Germinal center (tissue), 1 donor: Measurements from ENCODE around the gene NID1.
A peak's percentile ranks its signal among the peaks of the same experiment; 100 is the strongest.

Experiments used
- DNase-seq: peaks from one replicate; pipeline ENCODE4 v3.0.0; 2012; ENCODE audit warnings: mixed read lengths, low spot score

Gene NID1

DNA sequence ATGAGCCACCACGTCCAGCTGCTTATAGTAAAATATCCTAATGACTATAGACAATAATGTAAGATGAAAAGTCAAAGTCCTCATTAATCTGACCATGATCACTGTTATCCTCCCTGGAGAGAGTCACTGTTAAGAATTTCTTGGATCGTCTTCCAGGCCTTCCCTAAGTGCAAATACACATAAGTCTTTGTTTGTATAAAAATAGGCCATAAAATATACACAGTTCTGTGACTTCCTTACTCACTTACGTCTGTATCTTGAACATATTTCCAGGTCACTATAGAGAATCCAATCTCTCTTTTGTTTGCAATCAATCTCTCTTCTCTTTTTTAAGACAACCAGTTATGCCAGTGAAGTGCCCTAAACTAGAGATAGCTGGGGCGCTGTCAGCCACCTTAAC lies 109.1 kb downstream of the NID1 start:
- no peak for DNase-seq

DNA sequence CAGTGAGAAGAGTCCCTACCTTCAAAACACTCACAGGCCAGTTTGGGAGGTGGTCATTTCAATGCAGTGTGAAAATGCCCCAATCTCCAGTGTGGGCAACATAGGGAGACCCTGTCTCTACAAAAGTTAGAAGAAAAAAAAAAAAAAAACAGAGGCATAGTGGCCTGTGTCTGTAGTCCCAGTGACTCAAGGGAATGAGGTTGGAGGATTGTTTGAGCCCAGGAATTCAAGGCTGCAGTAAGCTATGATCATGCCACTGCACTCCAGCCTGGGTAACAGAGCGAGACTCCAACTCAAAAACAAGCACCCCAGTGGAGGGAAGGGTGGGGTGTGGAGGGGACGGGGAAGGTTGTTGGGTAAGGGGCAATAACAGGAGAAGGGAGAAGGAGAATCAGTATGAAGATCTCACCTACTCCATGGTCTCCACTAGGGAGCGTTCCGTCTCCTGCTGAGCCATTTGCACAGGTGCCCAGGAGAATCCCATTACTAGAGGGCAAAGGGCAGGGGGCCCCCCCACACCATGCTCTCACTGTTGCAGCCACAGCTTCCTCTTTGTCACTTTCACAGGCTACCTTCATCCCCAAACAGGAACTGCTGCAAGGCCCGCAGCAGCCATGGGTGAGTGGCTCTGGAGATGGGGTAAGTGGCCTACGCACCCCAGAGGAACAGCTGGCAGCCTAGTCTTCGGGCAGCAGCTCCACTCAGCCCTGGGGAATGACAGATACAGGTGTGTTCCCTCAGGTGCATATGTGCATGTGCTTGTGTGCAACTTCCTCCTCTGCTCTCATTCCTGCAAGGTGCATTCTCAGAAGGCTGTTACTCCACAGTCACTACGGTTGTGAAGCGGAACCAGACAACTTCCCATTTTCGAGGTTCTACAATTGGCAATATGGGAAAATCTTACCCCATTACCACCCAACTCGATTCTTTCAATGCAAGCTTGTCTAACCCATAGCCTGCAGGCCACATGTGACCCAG lies 110.3 kb downstream of the NID1 start:
- peak; percentile 89 for DNase-seq

DNA sequence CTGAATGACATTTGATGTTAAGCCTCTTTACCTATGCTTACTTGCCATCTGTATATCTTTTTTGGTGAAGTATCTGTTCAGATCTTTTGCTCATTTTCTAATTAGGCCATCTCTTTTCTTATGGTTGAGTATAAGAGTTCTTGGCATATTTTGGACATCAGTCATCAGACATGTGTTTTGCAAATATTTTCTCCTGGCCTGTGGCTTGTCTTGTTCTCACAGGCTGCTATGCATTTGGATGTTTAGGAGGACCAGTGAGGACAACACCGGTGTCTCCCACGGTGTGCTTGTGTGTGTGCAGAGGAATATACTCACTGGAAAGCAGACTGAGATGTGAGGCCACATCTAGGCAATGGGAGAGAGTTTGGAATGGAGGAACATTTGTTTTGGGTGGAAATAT lies 111.1 kb downstream of the NID1 start:
- DNase-seq = no peak

GRCh38 chr1:235952950-235953615 lies 111.8 kb downstream of the NID1 start:
- DNase-seq = no peak

GRCh38 chr1:235951661-235952060 lies 113.2 kb downstream of the NID1 start:
- no peak for DNase-seq

DNA sequence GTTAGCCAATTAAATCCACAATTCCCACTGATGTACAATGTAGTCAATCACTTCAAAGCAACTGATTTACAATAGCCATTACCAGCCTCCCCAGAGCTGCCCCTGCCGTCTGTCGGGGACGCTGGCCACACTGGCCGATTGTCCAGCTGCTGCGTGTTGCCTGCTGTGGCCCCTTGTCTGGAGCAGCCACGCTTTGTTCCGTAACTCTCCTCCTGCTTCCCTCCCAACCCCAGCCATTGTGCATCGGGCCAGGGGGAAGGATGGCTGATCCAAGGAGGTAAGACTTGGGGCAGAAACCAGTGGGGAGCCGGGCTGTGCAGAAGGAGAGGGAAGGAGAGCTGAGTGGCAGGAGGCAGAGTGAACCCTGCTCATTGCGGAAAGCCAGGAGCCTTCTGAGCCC lies 114.6 kb downstream of the NID1 start:
- DNase-seq = no peak

GRCh38 chr1:235948774-235949427 lies 116.0 kb downstream of the NID1 start:
- DNase-seq = no peak

DNA sequence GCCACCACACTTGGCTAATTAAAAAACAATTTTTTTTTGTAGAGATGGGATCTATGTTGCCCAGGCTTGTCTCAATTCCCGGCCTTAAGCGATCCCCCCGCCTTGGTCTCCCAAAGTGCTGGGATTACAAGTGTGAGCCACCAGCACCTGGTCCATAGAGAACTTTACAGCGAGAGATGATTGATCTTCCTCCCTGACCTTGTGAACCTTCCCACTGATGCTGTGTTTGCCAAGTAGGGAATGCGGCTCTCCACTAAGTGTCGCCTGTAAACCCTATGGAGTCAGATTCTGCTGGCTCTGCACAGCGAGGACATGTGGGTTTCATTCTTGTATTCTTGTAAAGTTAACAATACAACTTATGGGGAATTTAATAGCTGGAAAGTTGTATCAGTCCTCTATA lies 116.9 kb downstream of the NID1 start:
- no peak for DNase-seq

DNA sequence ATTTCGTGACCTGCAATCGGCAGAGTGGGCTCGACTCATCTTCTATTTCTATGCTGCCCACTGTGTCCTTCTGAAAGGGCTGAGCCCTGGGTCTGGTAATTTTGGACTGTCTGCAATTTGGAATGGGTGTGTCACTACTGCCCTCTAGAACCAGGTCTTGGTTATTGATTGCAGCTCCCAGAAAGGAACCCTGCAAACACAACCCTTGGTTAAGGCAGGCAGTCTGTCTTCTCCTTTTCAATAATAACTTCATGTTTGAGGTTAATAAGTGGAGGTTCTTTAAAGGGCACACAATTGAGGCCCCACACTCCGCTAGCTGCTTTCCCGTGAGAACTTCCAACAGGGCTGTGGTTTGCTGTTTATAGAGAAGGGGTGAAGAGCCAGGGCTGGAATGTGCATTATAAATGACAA lies 118.3 kb downstream of the NID1 start:
- no peak for DNase-seq

DNA sequence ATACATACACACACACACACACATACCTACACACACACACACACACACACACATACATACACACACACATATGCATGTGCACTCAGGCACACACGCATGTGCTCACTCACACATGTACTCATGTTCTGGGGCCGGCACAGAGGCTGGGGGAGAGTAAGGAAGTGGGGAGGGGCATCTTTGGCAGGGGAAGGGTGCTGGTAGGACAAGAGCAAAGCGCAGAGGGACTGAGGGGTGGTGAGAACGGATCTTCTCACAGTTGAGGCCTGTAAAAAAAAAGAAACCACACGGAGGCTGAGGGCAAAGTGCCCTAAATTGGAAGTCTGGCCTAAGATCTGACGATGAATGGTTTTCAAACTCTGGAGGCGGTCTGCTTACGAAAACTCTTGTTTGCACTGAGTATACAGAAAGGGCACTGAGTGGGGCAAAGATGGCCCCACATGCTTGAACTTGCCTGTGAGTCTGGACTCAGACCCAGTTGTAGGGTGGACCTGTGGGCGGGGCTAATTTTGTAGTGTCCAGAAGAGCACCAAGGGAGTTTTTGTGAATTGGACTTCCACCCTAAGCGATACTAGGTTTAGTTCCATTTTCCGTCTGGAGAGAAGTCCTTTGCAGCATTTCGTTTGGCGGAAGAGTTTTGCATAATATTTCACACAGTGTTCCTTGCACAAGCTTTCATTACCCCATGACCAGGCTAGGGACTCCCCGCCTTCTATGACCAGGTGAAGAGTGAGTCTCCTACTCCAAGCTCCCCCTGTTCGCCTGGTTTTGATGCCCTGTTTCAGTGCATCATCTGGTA lies 118.9 kb downstream of the NID1 start:
- DNase-seq = peak; percentile 40

- DNase-seq = no peak
These were observed 121.2 kb downstream of the NID1 start for GRCh38 chr1:235943581-235944114.

DNA sequence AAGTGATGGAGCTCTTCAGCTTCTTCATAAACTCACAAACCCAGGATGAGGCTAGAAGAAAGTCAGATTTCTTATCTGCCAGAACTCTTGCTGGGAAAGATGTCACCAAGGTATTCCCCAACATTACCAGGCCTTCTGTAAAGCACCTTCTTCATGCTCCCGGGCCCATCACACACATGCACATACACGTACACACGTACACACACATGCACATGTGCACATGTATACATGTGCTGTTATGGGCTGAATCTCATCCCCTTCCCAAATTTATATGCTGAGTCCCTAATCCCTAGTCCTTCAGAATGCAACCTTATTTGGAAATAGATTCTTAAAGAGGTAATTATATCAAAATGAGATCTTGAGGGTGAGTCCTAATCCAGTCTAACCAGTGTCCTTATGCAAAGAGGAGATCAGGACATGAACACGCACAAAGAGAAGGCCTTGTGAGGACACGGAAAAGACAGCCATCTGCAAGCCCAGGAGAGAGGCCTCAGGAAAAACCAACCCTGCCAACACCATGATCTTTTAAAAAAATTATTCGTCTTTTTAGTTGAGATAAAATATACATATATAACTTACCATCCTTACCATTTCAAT lies 121.8 kb downstream of the NID1 start:
- no peak for DNase-seq

DNA sequence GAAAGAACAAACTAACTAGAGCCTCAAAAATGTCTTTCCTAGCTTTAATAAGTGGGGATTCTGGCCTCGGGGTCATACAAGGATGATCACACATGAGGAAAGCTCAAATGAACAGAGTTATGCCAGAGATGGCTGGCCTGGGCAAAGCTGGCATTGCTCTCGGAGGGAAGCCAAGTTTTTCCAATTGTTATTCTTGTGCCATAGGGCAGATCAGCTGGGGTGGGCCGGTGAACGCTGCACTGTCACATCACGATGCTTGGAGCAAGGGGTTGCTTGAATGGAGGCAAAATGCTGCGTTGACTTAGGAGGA lies 122.3 kb downstream of the NID1 start:
- no peak for DNase-seq

GRCh38 chr1:235941876-235942624 lies 122.8 kb downstream of the NID1 start:
- no peak for DNase-seq

- DNase-seq = no peak
These were observed 124.6 kb downstream of the NID1 start for GRCh38 chr1:235940285-235940684.

DNA sequence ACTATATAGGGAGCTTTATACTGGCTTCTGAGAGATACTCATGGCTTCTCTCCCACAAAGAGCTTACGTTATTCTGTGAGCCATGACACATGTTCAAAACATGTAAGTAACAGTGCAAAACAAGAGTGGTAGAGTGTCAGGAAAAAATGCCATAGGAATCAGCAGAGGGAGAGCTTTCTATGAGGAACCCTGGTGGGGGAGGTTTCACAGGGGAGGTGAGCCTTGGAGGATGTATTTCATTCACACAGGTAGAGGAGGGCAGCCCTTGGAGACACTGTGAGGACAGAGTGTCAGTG lies 125.5 kb downstream of the NID1 start:
- no peak for DNase-seq

DNA sequence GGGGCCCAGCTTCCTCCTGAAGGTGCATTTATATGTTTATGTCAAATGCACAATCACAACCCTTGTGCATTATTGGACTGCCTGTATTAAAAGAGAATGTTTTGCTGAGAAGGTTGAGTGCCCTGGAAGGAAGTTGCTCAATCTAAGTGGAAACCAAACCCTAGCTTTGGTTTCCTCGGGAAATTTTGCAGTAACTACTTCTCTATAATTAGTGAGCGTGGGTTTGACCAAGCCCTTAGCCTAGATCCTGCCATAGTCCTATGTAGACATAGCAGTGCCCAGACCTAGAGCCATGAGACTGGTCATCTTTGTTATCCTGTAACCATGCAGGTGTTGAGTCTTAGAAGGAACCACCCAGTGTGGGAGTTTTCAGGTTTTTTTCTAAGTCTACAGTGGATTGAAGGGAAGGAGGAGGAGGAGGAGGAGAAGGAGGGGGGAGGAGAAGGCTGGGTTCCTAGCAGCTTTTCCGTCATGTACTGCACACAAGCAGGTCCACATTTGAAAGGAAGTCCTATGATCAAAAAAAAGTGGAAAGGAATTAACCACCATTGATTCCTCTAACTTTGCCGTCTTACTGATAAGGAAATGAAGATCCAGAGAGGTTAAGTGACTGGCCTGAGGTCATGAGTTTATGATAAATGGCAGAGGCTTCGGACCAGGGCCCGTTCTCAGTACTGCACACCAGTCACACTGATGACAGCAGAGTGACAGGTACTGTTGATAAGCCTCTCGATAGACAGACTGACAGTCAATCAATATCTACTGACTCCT lies 126.0 kb downstream of the NID1 start:
- DNase-seq = peak; percentile 21

DNA sequence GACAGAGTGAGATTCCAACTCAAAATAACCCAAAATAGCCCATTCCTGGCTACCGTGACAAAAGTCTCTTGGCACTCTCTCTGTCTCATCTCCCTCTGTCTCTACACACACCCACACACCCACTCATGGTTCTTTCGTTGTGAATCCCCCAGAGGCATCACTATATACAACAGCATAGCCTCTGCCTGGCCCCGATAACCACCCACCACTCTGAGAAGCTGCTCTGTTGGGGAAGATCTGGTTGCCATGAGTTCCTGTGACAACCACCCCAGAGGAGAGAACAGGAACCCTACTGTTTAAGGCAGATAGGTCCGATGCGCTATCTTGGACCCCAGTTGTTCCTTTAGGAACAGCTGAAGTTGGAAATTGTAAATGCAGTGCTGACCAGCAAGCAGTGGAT lies 127.8 kb downstream of the NID1 start:
- no peak for DNase-seq

DNA sequence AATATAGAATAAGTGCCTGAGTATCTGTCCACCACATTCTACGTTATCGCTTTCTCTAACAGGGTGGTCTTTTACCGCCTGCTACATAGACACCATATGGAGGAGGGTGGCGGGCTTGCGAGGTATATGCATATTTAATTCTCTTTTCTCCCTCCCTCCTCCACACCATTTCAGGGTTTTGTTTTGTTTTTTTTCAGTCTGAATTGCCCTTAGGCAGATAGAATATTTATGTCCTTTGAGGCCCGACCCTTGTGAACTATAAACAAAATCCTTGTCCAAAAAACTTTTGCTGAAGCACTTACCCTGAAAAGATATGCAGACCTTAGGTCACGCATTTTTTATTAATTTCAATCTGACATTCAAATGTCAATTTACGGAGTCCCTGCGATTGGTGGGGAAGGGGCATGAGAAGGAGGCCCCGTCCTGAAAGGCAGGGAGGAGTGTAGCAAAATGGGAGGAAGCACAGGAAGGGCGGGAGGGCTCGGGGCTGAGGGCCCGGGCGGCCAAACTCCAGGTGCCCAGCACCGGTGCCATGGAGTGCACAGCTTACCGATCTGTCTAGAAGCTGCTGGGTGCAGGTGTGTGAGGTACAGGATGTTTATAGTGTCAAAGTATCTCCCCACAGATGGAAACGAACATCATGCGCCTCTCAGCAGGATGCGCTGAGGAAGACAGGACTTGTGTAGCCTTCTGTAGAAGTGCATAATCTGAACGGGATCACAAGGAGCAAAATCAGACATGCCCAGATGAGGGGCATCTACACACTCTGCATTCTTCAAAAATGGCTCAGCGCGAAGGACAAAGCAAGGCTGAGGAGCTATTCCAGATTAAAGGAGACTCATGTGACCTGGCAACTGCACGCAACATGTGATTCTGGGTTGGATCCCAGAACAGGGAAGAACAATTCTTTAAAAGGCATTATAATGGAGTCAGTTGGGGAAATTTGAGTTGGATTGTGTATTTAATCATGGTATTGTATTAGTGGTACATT lies 129.4 kb downstream of the NID1 start:
- no peak for DNase-seq
